ENCODE measurements around the gene CDC42BPA. TPM values are rescaled to one million over a fixed set of nuclear protein-coding genes. Genes with fewer than 3 reads are reported as not detected.

Gene CDC42BPA
- total RNA-seq, 4 donors from 2014 or later: 49.0 to 102 (median 54.2) TPM

DNA sequence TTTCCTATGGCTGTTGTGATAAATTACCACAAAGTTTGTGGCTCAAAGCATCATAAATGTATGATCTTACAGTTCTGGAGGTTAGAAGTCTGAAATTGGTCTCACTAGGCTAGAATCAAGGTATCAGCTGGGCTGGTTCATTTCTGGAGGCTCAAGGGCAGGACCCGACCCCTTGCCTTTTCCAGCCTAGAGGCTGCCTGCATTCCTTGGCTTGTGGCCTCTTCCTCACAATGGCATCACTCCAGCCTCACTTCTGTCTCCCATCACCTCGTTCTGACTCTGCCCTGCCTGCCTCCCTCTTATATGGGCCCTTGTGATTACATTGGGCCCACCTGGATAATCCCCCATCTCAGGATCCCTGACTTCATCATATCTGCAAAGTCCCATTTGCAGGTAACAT is 370.2 kb downstream of the CDC42BPA start:
- 94% methylated on average over 2 of the region's 2 CpGs; no CpG with 5 or more reads in 1 of the 2 donors for WGBS, 2 donors (ENCODE audit: low coverage in 1 of 2)
- intact Hi-C loops (cut with DNase I; ENCODE audit: low total_unique reads) (no loop called here), in situ Hi-C loops (cut with MboI; ENCODE audit: low pct_ligation_motif_present in 1 of 4, low pct_unique_long_range_greater_than_20kb in 1 of 4, low sequenced_read_pairs in 3 of 4) (no loop called here)
- no peak for TF ChIP-seq POLR2AphosphoS5 (IDR thresholded peaks at IDR 0.05)
- TF ChIP-seq POLR2A (IDR thresholded peaks at IDR 0.05): no peak
- TF ChIP-seq EP300 (IDR thresholded peaks at IDR 0.05; ENCODE audit: low read depth): no peak
- TF ChIP-seq, protein P1, sequence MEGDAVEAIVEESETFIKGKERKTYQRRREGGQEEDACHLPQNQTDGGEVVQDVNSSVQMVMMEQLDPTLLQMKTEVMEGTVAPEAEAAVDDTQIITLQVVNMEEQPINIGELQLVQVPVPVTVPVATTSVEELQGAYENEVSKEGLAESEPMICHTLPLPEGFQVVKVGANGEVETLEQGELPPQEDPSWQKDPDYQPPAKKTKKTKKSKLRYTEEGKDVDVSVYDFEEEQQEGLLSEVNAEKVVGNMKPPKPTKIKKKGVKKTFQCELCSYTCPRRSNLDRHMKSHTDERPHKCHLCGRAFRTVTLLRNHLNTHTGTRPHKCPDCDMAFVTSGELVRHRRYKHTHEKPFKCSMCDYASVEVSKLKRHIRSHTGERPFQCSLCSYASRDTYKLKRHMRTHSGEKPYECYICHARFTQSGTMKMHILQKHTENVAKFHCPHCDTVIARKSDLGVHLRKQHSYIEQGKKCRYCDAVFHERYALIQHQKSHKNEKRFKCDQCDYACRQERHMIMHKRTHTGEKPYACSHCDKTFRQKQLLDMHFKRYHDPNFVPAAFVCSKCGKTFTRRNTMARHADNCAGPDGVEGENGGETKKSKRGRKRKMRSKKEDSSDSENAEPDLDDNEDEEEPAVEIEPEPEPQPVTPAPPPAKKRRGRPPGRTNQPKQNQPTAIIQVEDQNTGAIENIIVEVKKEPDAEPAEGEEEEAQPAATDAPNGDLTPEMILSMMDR (IDR thresholded peaks at IDR 0.05): no peak
- H3K4me1 ChIP-seq: peaks cover 34 to 48% (median 43%) of the 10 kb centered on the region in 4 donors
- H3K27me3 ChIP-seq: no peaks in the 10 kb centered on the region
- H3K4me3 ChIP-seq: no peak overlapping the region
- H3K9me3 ChIP-seq: no peaks in the 10 kb centered on the region
- no peak overlapping the region for H3K27ac ChIP-seq
- DNase-seq: no peak
- no peaks in the 10 kb centered on the region for H3K36me3 ChIP-seq

- DNase-seq: no peak
- in situ Hi-C loops (cut with MboI; ENCODE audit: low pct_ligation_motif_present in 1 of 4, low pct_unique_long_range_greater_than_20kb in 1 of 4, low sequenced_read_pairs in 3 of 4): no loop called here
Measured at GRCh38 chr1:226946841-226947240, 371.5 kb downstream of the CDC42BPA start.

GRCh38 chr1:226946285-226946684 is 372.0 kb downstream of the CDC42BPA start:
- H3K27ac ChIP-seq: peak overlapping the region; percentile 82 to 86 (median 85)
- H3K4me1 ChIP-seq: peaks cover 51 to 64% (median 60%) of the 10 kb centered on the region in 4 donors
- DNase-seq: no peak
- in situ Hi-C loops (cut with MboI; ENCODE audit: low pct_ligation_motif_present in 1 of 4, low pct_unique_long_range_greater_than_20kb in 1 of 4, low sequenced_read_pairs in 3 of 4): no loop called here
- no peaks in the 10 kb centered on the region for H3K9me3 ChIP-seq
- intact Hi-C loops (cut with DNase I; ENCODE audit: low total_unique reads): no loop called here
- TF ChIP-seq EP300 (IDR thresholded peaks at IDR 0.05; ENCODE audit: low read depth): no peak
- no peak for TF ChIP-seq POLR2AphosphoS5 (IDR thresholded peaks at IDR 0.05)
- TF ChIP-seq, protein P1 (IDR thresholded peaks at IDR 0.05): no peak
- TF ChIP-seq POLR2A (IDR thresholded peaks at IDR 0.05): no peak
- H3K36me3 ChIP-seq: no peaks in the 10 kb centered on the region
- no peaks in the 10 kb centered on the region for H3K27me3 ChIP-seq
- no peak overlapping the region for H3K4me3 ChIP-seq
- 40 to 70% methylated on average over 1 to 8 of the region's 9 CpGs for WGBS, 2 donors (ENCODE audit: low coverage in 1 of 2)

More at GRCh38 chr1:226946841-226947240, 371.5 kb downstream of the CDC42BPA start:
- H3K4me1 ChIP-seq: peaks cover 46 to 58% (median 55%) of the 10 kb centered on the region in 4 donors
- no peaks in the 10 kb centered on the region for H3K9me3 ChIP-seq
- no peaks in the 10 kb centered on the region for H3K27me3 ChIP-seq
- 55% methylated on average over 3 of the region's 3 CpGs; no CpG with 5 or more reads in 1 of the 2 donors for WGBS, 2 donors (ENCODE audit: low coverage in 1 of 2)
- intact Hi-C loops (cut with DNase I; ENCODE audit: low total_unique reads): no loop called here
- TF ChIP-seq EP300 (IDR thresholded peaks at IDR 0.05; ENCODE audit: low read depth) (no peak), POLR2A (IDR thresholded peaks at IDR 0.05) (no peak), POLR2AphosphoS5 (IDR thresholded peaks at IDR 0.05) (no peak)
- TF ChIP-seq, protein P1 (IDR thresholded peaks at IDR 0.05): no peak
- H3K27ac ChIP-seq: peak overlapping the region; percentile 82 to 86 (median 85)
- no peak overlapping the region for H3K4me3 ChIP-seq
- H3K36me3 ChIP-seq: no peaks in the 10 kb centered on the region

DNA sequence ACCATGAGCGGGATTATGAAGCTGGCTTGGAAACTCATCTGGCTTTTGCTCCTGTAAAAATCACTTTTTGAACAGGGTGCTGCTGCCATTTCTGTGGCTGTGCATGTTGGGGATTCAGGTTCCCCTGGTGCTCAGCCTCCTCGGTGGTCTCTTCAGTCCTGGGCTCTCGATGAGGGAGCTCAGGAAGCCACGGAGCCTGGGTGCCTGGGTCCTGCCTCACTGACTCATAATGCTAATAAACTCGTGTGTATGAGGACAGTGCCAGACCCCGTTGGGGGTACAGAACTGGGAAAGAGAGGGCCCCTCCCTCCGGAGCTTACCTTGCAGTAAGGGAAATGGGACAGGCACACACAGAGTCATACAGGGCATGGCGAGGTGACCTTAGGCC is 372.4 kb downstream of the CDC42BPA start:
- Histone ChIP-seq H3K36me3 (no peaks in the 10 kb centered on the region), H3K4me1 (peaks cover 55 to 68% (median 65%) of the 10 kb centered on the region in 4 donors), H3K4me3 (peak overlapping the region in 1 of 4 donors; percentile 3), H3K27ac (peak overlapping the region; percentile 82 to 86 (median 85)), H3K9me3 (no peaks in the 10 kb centered on the region), H3K27me3 (no peaks in the 10 kb centered on the region)
- intact Hi-C loops (cut with DNase I; ENCODE audit: low total_unique reads): no loop called here
- TF ChIP-seq POLR2A (IDR thresholded peaks at IDR 0.05): no peak
- TF ChIP-seq EP300 (IDR thresholded peaks at IDR 0.05; ENCODE audit: low read depth): no peak
- TF ChIP-seq POLR2AphosphoS5 (IDR thresholded peaks at IDR 0.05): no peak
- TF ChIP-seq, protein P1 (IDR thresholded peaks at IDR 0.05): no peak
- 52% methylated on average over 8 of the region's 8 CpGs; no CpG with 5 or more reads in 1 of the 2 donors for WGBS, 2 donors (ENCODE audit: low coverage in 1 of 2)
- no peak for DNase-seq
- in situ Hi-C loops (cut with MboI; ENCODE audit: low pct_ligation_motif_present in 1 of 4, low pct_unique_long_range_greater_than_20kb in 1 of 4, low sequenced_read_pairs in 3 of 4): no loop called here
